ENCODE measurements around the gene DDX28.

- no peak for TF ChIP-seq CTCF (IDR thresholded peaks at IDR 0.05)
- no peak for TF ChIP-seq POLR2A (IDR thresholded peaks at IDR 0.05)
Observed at GRCh38 chr16:67971111-67971510, 51.9 kb downstream of the DDX28 start.
